Adrenal gland (tissue), 12 donors: ENCODE data around the gene LRRC36. TPM values are rescaled to one million over a fixed set of nuclear protein-coding genes. Genes with fewer than 3 reads are reported as not detected.

ENCODE experiments used
- DNase-seq, 7 donors: peaks; one replicate each; pipeline ENCODE4 v3.0.0-alpha.2; 2019 to 2020
- H3K27ac ChIP-seq, 5 donors: fragments of 200-600 bp; sonication (generic) in 4 of 5; 1 replicate in 3 of 5; 2 replicates in 2 of 5; pipeline versions ENCODE4 v1.5.1 to v1.8.0; 2016 to 2020; ENCODE audit warnings: mild to moderate bottlenecking in 1 of 5
- H3K27me3 ChIP-seq: fragments of 200-600 bp; 2 replicates; pipeline ENCODE4 v1.8.0; 2021
- H3K36me3 ChIP-seq, 2 donors: fragments of 200-600 bp; replicated peaks in 1 of 2; 1 replicate in 1 of 2; 2 replicates in 1 of 2; pipeline versions ENCODE4 v1.5.1 to v1.8.0; 2018 to 2022
- H3K4me1 ChIP-seq, 2 donors: fragments of 200-600 bp; replicated peaks in 1 of 2; 1 replicate in 1 of 2; 2 replicates in 1 of 2; pipeline versions ENCODE4 v1.5.1 to v1.8.0; 2018 to 2021
- H3K4me3 ChIP-seq, 4 donors: fragments of 200-600 bp; sonication (generic) in 3 of 4; one replicate each; pipeline ENCODE4 v1.5.1; 2016 to 2018
- H3K9me3 ChIP-seq, 3 donors: fragments of 200-600 bp; sonication (generic) in 1 of 3; replicated peaks in 1 of 3; 1 replicate in 2 of 3; 2 replicates in 1 of 3; pipeline versions ENCODE4 v1.5.1 to v1.8.0; 2016 to 2021
- POLR2A ChIP-seq, 2 donors: fragments of 450-650 bp; IDR thresholded peaks; one replicate each; pipeline ENCODE4 v1.6.1; 2017; ENCODE audit warnings: antibody characterized with exemption in 2 of 2, mild to moderate bottlenecking in 2 of 2, moderate library complexity in 1 of 2
- WGBS, 4 donors: extraction: QIAGEN DNeasy Blood & Tissue Kit in 2 of 4; methylation state at CpG; one replicate each; pipeline versions ENCODE4 v1.1.5 to v1.1.7; 2013 to 2017; 5-methylcytosine and 5-hydroxymethylcytosine counted together
- intact Hi-C, 2 donors: fragments of 100-400 bp; cut with DNase I; formaldehyde crosslinking; loops; one replicate each; pipeline versions ENCODE4 v1.14.1 to v1.15.0; 2022 to 2023
- polyA plus RNA-seq, 3 donors: library from polyadenylated mRNA; stranded (reverse); fragments of 200-250 nt in 2 of 3; fragments of 350-450 nt in 1 of 3; fragmentation: Illumina TruSeq in 1 of 3; extraction: RNeasy Lipid Tissue Mini Kit (QIAGEN cat#74804) in 1 of 3; gene quantifications; one replicate each; pipeline ENCODE4 v1.2.3, GENCODE V29; 2013 to 2014
- small RNA-seq, 2 donors: library from RNA; depleted of rRNA; stranded (forward); fragments of <200 nt; gene quantifications; one replicate each; pipeline ENCODE3, GENCODE V24; 2016
- total RNA-seq, 9 donors: library from RNA; depleted of rRNA in 4 of 9; stranded (reverse); fragments of >200 nt in 4 of 9; fragments of 120-200 nt in 1 of 9; fragmentation: NEBNext Ultra II Directional in 1 of 9; extraction: Animal tissue kit (Norgen Biotek cat#: 25700) in 1 of 9; gene quantifications; one replicate each; pipeline versions ENCODE4 v1.1.0 to v1.2.4, GENCODE V29; 2013 to 2023
- TF ChIP-seq, protein P1 (sequence below), 6 experiments: fragments of 450-650 bp in 4 of 6; fragments of 200-600 bp in 2 of 6; sonication (generic) in 1 of 6; IDR thresholded peaks; 1 replicate in 5 of 6; 2 replicates in 1 of 6; pipeline versions ENCODE4 v1.5.1 to v1.8.0; 2016 to 2021; ENCODE audit warnings: antibody characterized with exemption in 6 of 6, mild to moderate bottlenecking in 2 of 6, moderate library complexity in 1 of 6
- donor health status: healthy with polysubstance abuse.
- donor health status: Bipolar disorder and iron deficiency.
- donor health status: DM: yes; HTN: yes; CAD: no.
- donor health status: DM: no; HTN: no; CAD: no.
- donor health status: DM: no; HTN: no; CAD: no.
- donor health status: DM: yes; HTN: yes; CAD: no.

The LRRC36 gene
- total and polyA plus RNA-seq, 12 donors: 0.15 to 4.7 (median 0.61) TPM; not detected in 5

DNA sequence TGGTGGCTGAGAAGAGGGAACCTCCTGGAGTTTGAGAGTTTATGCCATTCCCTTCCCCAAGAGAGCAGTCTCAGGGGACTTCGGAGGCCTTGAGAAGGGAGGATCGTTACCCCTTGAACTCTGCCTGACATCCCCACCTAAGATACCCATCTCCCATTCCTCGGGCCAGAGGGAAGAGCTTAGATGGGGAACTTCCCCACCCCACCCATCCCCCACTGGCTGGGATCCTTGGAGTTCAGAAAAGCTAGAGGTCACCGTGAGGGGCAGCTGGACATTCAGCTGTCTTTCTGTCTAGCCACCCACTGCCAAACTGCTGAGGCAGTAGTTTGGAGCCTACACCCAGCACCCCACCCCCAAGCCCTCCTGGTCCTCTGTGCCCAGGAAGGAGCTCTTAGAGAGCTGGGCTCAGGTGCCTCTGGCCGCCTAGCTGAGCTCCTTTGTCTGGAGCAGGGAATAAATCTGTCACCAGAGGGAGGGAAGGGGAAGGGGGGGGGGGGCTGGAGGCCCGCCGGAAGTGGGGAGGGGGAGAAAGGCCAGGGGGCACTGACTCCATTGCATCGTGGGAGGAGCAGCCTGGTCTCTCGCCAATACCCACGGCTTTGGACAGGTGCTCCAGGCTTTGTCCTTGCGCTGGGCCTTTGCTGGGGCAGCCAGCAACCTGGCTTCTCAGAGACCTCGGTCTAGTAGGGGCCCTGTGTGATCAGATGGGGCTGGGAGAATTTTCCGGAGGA lies 105.3 kb downstream of the LRRC36 start:
- Histone ChIP-seq H3K27me3 (peaks cover 3% of the 10 kb centered on the region), H3K27ac (peak overlapping the region in 3 of 5 donors; percentile 56 to 68 (median 64)), H3K36me3 (peaks cover 0 to 6% of the 10 kb centered on the region in 2 donors), H3K4me3 (peak overlapping the region in 1 of 4 donors; percentile 62), H3K4me1 (peaks cover 12 to 26% of the 10 kb centered on the region in 2 donors), H3K9me3 (no peaks in the 10 kb centered on the region)
- DNase-seq: no peak
- no peak for TF ChIP-seq POLR2A (IDR thresholded peaks at IDR 0.05)
- TF ChIP-seq, protein P1, sequence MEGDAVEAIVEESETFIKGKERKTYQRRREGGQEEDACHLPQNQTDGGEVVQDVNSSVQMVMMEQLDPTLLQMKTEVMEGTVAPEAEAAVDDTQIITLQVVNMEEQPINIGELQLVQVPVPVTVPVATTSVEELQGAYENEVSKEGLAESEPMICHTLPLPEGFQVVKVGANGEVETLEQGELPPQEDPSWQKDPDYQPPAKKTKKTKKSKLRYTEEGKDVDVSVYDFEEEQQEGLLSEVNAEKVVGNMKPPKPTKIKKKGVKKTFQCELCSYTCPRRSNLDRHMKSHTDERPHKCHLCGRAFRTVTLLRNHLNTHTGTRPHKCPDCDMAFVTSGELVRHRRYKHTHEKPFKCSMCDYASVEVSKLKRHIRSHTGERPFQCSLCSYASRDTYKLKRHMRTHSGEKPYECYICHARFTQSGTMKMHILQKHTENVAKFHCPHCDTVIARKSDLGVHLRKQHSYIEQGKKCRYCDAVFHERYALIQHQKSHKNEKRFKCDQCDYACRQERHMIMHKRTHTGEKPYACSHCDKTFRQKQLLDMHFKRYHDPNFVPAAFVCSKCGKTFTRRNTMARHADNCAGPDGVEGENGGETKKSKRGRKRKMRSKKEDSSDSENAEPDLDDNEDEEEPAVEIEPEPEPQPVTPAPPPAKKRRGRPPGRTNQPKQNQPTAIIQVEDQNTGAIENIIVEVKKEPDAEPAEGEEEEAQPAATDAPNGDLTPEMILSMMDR (IDR thresholded peaks at IDR 0.05): no peak
- intact Hi-C loops: no loop called here
- WGBS, 4 donors: 33 to 38% (median 36%) methylated on average over 9 to 12 of the region's 13 CpGs

DNA sequence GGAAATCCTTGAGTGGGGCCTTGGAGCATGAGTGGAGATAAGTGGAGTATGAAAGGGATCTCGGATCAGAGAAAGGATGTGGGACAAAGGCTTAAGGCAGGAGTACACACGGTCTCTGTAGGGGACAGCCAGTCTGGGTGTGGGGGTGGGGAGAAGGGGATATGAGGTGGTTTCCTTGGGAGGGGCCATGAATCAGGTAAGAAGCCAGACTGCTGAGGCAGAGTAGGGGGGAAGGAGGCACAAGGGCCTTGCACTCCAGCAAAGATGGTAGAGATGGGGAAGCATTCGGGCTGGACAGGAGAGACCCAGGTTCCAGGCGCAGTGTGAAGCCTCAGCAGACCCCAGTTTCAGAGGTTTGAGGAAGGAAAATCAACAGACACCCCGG lies 105.9 kb downstream of the LRRC36 start:
- H3K4me1 ChIP-seq: peaks cover 12 to 26% of the 10 kb centered on the region in 2 donors
- WGBS, 4 donors: 64 to 76% (median 66%) methylated on average over 4 to 5 of the region's 5 CpGs
- H3K9me3 ChIP-seq: no peaks in the 10 kb centered on the region
- DNase-seq: no peak
- TF ChIP-seq, protein P1 (IDR thresholded peaks at IDR 0.05): no peak
- no peak for TF ChIP-seq POLR2A (IDR thresholded peaks at IDR 0.05)
- intact Hi-C loops: no loop called here
- H3K4me3 ChIP-seq: no peak overlapping the region
- H3K36me3 ChIP-seq: peaks cover 0 to 11% of the 10 kb centered on the region in 2 donors
- no peak overlapping the region for H3K27ac ChIP-seq
- peaks cover 3% of the 10 kb centered on the region for H3K27me3 ChIP-seq

DNA sequence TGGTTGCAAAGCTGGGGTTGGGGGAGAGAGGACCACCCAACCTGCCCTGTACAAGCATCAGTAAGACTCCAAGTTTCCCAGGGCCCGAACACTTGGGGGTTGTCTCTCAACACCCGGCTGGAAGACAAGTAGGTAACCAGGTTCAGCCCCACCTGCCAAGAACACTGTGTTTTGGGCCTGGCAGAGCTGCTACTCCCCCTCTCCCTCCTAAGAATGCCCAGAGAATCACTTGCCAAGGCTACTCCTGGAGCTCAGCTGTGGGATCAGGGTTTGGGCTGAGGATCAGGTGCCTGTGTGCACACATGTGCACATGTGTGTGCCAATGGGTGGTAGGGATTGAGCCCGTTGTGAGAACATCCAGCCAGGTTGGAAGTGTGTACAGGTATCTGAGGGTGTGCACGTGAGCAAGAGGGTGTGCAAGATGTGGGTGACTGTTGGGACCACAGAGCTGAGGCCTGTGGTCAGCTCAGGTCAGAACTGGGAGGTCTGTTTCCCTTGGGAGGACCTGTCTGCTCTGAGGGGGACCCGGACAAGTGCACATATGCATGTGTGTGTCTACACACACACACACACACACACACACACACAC lies 106.6 kb downstream of the LRRC36 start:
- H3K4me3 ChIP-seq: no peak overlapping the region
- H3K9me3 ChIP-seq: no peaks in the 10 kb centered on the region
- no peak for TF ChIP-seq POLR2A (IDR thresholded peaks at IDR 0.05)
- TF ChIP-seq, protein P1 (IDR thresholded peaks at IDR 0.05): no peak
- no peaks in the 10 kb centered on the region for H3K27me3 ChIP-seq
- DNase-seq: no peak
- intact Hi-C loops: no loop called here
- H3K27ac ChIP-seq: no peak overlapping the region
- H3K36me3 ChIP-seq: peaks cover 0 to 19% of the 10 kb centered on the region in 2 donors
- H3K4me1 ChIP-seq: peaks cover 12 to 25% of the 10 kb centered on the region in 2 donors
- WGBS, 4 donors: 90 to 96% (median 92%) methylated on average over 2 to 5 of the region's 5 CpGs

Small RNA genes within 50 kb of the gene (small RNA-seq; reads per million reads assigned to genes)
- gene RNU1-123P: 0 reads per million in 2 donors

Other genes with a start within 250 kb of the LRRC36 start
- gene PHAF1, start 216.9 kb upstream of the LRRC36 start, total RNA-seq: 10 to 100 TPM; 12.6 to 27.4 (median 14.5) TPM
- 10 to 100 TPM in 2 of 3 donors, 1 to 10 TPM in 1; 9.0 to 13.7 (median 10.4) TPM for gene PHAF1, start 216.9 kb upstream of the LRRC36 start, polyA plus RNA-seq
- 10 to 100 TPM in 8 of 9 donors, 1 to 10 TPM in 1; 2.9 to 52.1 (median 28.6) TPM for gene B3GNT9, start 175.8 kb upstream of the LRRC36 start, total RNA-seq
- 10 to 100 TPM in 2 of 3 donors, 1 to 10 TPM in 1; 6.4 to 15.0 (median 11.9) TPM for gene B3GNT9, start 175.8 kb upstream of the LRRC36 start, polyA plus RNA-seq
- 10 to 100 TPM; 14.4 to 62.7 (median 33.8) TPM for gene TRADD, start 166.9 kb upstream of the LRRC36 start, total RNA-seq
- gene TRADD, start 166.9 kb upstream of the LRRC36 start, polyA plus RNA-seq: 10 to 100 TPM in 2 of 3 donors, 1 to 10 TPM in 1; 4.1 to 30.5 (median 19.6) TPM
- gene FBXL8, start 166.9 kb upstream of the LRRC36 start, total RNA-seq: 10 to 100 TPM in 7 of 9 donors, 1 to 10 TPM in 2; 3.6 to 58.3 (median 37.1) TPM
- gene FBXL8, start 166.9 kb upstream of the LRRC36 start, polyA plus RNA-seq: 10 to 100 TPM in 2 of 3 donors, 1 to 10 TPM in 1; 1.4 to 63.0 (median 27.3) TPM
- 100 to 1,000 TPM in 2 of 9 donors, 10 to 100 TPM in 6, 1 to 10 TPM in 1; 7.2 to 163 (median 39.8) TPM for gene HSF4, start 162.1 kb upstream of the LRRC36 start, total RNA-seq
- 100 to 1,000 TPM in 2 of 3 donors, 1 to 10 TPM in 1; 5.9 to 700 (median 234) TPM for gene HSF4, start 162.1 kb upstream of the LRRC36 start, polyA plus RNA-seq
- 100 to 1,000 TPM in 5 of 9 donors, 10 to 100 TPM in 4; 36.4 to 162 (median 108) TPM for gene NOL3, start 156.3 kb upstream of the LRRC36 start, total RNA-seq
- 100 to 1,000 TPM in 2 of 3 donors, 10 to 100 TPM in 1; 58.3 to 168 (median 150) TPM for gene NOL3, start 156.3 kb upstream of the LRRC36 start, polyA plus RNA-seq
- gene MATCAP1, start 142.9 kb upstream of the LRRC36 start, total RNA-seq: 100 to 1,000 TPM in 1 of 9 donors, 10 to 100 TPM in 8; 16.5 to 107 (median 47.9) TPM
- 100 to 1,000 TPM in 2 of 3 donors, 10 to 100 TPM in 1; 12.6 to 237 (median 112) TPM for gene MATCAP1, start 142.9 kb upstream of the LRRC36 start, polyA plus RNA-seq
- 10 to 100 TPM in 5 of 9 donors, 1 to 10 TPM in 4; 3.2 to 27.2 (median 11.1) TPM for gene EXOC3L1, start 136.7 kb upstream of the LRRC36 start, total RNA-seq
- gene EXOC3L1, start 136.7 kb upstream of the LRRC36 start, polyA plus RNA-seq: 10 to 100 TPM in 2 of 3 donors, under 1 TPM in 1; 0.71 to 26.7 (median 19.9) TPM
- gene E2F4, start 134.7 kb upstream of the LRRC36 start, total RNA-seq: 100 to 1,000 TPM in 1 of 9 donors, 10 to 100 TPM in 8; 47.7 to 122 (median 60.9) TPM
- 10 to 100 TPM; 44.4 to 81.0 (median 77.3) TPM for gene E2F4, start 134.7 kb upstream of the LRRC36 start, polyA plus RNA-seq
- 1 to 10 TPM in 7 of 9 donors, under 1 TPM in 2; 0.61 to 5.4 (median 1.6) TPM for gene ELMO3, start 127.7 kb upstream of the LRRC36 start, total RNA-seq
- 1 to 10 TPM in 2 of 3 donors, under 1 TPM in 1; 0.18 to 7.0 (median 4.6) TPM for gene ELMO3, start 127.7 kb upstream of the LRRC36 start, polyA plus RNA-seq
- 10 to 100 TPM; 52.1 to 95.1 (median 68.7) TPM for gene TMEM208, start 99.7 kb upstream of the LRRC36 start, total RNA-seq
- gene TMEM208, start 99.7 kb upstream of the LRRC36 start, polyA plus RNA-seq: 100 to 1,000 TPM in 2 of 3 donors, 10 to 100 TPM in 1; 75.3 to 289 (median 209) TPM
- gene FHOD1, start 79.3 kb upstream of the LRRC36 start, total RNA-seq: 10 to 100 TPM; 17.3 to 86.3 (median 43.3) TPM
- gene FHOD1, start 79.3 kb upstream of the LRRC36 start, polyA plus RNA-seq: 100 to 1,000 TPM in 1 of 3 donors, 10 to 100 TPM in 2; 16.6 to 148 (median 96.4) TPM
- 1 to 10 TPM in 3 of 9 donors, under 1 TPM in 5, not detected in 1; 0.09 to 2.1 (median 0.62) TPM for gene SLC9A5, start 77.8 kb upstream of the LRRC36 start, total RNA-seq
- gene SLC9A5, start 77.8 kb upstream of the LRRC36 start, polyA plus RNA-seq: 1 to 10 TPM in 2 of 3 donors, under 1 TPM in 1; 0.20 to 2.8 (median 2.7) TPM
- 10 to 100 TPM in 5 of 9 donors, 1 to 10 TPM in 4; 4.1 to 25.7 (median 10.1) TPM for gene PLEKHG4, start 47.3 kb upstream of the LRRC36 start, total RNA-seq
- 10 to 100 TPM in 2 of 3 donors, 1 to 10 TPM in 1; 4.5 to 48.7 (median 27.5) TPM for gene PLEKHG4, start 47.3 kb upstream of the LRRC36 start, polyA plus RNA-seq
- 1 to 10 TPM in 1 of 9 donors, under 1 TPM in 1, not detected in 7; 0.04 to 3.2 TPM for gene KCTD19, start 74 bp upstream of the LRRC36 start, total RNA-seq
- gene KCTD19, start 74 bp upstream of the LRRC36 start, polyA plus RNA-seq: under 1 TPM; 0.07 to 0.80 (median 0.18) TPM
- 10 to 100 TPM in 1 of 9 donors, 1 to 10 TPM in 7, not detected in 1; 1.1 to 12.8 (median 3.4) TPM for gene TPPP3, start 66.7 kb downstream of the LRRC36 start, total RNA-seq
- 10 to 100 TPM in 2 of 3 donors, 1 to 10 TPM in 1; 9.4 to 22.7 (median 16.6) TPM for gene TPPP3, start 66.7 kb downstream of the LRRC36 start, polyA plus RNA-seq
- 10 to 100 TPM in 8 of 9 donors, 1 to 10 TPM in 1; 4.2 to 30.0 (median 13.6) TPM for gene ZDHHC1, start 89.7 kb downstream of the LRRC36 start, total RNA-seq
- gene ZDHHC1, start 89.7 kb downstream of the LRRC36 start, polyA plus RNA-seq: 1 to 10 TPM; 1.3 to 8.5 (median 7.9) TPM
- 10 to 100 TPM in 2 of 9 donors, 1 to 10 TPM in 6, under 1 TPM in 1; 0.69 to 12.3 (median 6.2) TPM for gene HSD11B2, start 104.3 kb downstream of the LRRC36 start, total RNA-seq
- 1 to 10 TPM; 1.8 to 3.7 (median 3.5) TPM for gene HSD11B2, start 104.3 kb downstream of the LRRC36 start, polyA plus RNA-seq
- 100 to 1,000 TPM; 114 to 244 (median 167) TPM for gene ATP6V0D1, start 154.3 kb downstream of the LRRC36 start, total RNA-seq
- gene ATP6V0D1, start 154.3 kb downstream of the LRRC36 start, polyA plus RNA-seq: 100 to 1,000 TPM in 1 of 3 donors, 10 to 100 TPM in 2; 24.1 to 186 (median 31.9) TPM
- gene AGRP, start 156.7 kb downstream of the LRRC36 start, total RNA-seq: 10 to 100 TPM in 4 of 9 donors, 1 to 10 TPM in 5; 3.1 to 98.1 (median 8.0) TPM
- gene AGRP, start 156.7 kb downstream of the LRRC36 start, polyA plus RNA-seq: 10 to 100 TPM in 2 of 3 donors, 1 to 10 TPM in 1; 2.9 to 56.7 (median 52.0) TPM
- 100 to 1,000 TPM in 1 of 9 donors, 10 to 100 TPM in 7, 1 to 10 TPM in 1; 8.1 to 168 (median 58.8) TPM for gene RIPOR1, start 202.0 kb downstream of the LRRC36 start, total RNA-seq
- 10 to 100 TPM; 19.6 to 83.5 (median 56.6) TPM for gene RIPOR1, start 202.0 kb downstream of the LRRC36 start, polyA plus RNA-seq
- 10 to 100 TPM; 24.8 to 53.5 (median 30.7) TPM for gene CTCF, start 235.7 kb downstream of the LRRC36 start, total RNA-seq
- 10 to 100 TPM; 18.4 to 34.6 (median 27.4) TPM for gene CTCF, start 235.7 kb downstream of the LRRC36 start, polyA plus RNA-seq